ENCODE results near the gene MRPS12. TPM values are rescaled to one million over a fixed set of nuclear protein-coding genes. Genes with fewer than 3 reads are reported as not detected.

The MRPS12 gene
- total RNA-seq, 4 donors from 2014 or later: 23.7 to 42.6 (median 34.7) TPM

GRCh38 chr19:38924388-38924787 is 6.4 kb upstream of the MRPS12 start:
- H3K27me3 ChIP-seq: no peaks in the 10 kb centered on the region
- 88 to 90% methylated on average over 2 to 7 of the region's 7 CpGs for WGBS, 2 donors (ENCODE audit: low coverage in 1 of 2)
- H3K9me3 ChIP-seq: no peaks in the 10 kb centered on the region
- H3K27ac ChIP-seq: no peak overlapping the region
- no peak for DNase-seq
- intact Hi-C loops (cut with DNase I; ENCODE audit: low total_unique reads): no loop called here
- H3K36me3 ChIP-seq: peaks cover 0 to 14% (median 0%) of the 10 kb centered on the region in 4 donors
- H3K4me1 ChIP-seq: peaks cover 0 to under 1% (median 0%) of the 10 kb centered on the region in 4 donors
- H3K4me3 ChIP-seq: no peak overlapping the region
- in situ Hi-C loops (cut with MboI; ENCODE audit: low pct_ligation_motif_present in 1 of 4, low pct_unique_long_range_greater_than_20kb in 1 of 4, low sequenced_read_pairs in 3 of 4): no loop called here
- TF ChIP-seq EP300 (IDR thresholded peaks at IDR 0.05; ENCODE audit: low read depth) (no peak), POLR2A (IDR thresholded peaks at IDR 0.05) (no peak), POLR2AphosphoS5 (IDR thresholded peaks at IDR 0.05) (no peak)
- TF ChIP-seq, protein P1, sequence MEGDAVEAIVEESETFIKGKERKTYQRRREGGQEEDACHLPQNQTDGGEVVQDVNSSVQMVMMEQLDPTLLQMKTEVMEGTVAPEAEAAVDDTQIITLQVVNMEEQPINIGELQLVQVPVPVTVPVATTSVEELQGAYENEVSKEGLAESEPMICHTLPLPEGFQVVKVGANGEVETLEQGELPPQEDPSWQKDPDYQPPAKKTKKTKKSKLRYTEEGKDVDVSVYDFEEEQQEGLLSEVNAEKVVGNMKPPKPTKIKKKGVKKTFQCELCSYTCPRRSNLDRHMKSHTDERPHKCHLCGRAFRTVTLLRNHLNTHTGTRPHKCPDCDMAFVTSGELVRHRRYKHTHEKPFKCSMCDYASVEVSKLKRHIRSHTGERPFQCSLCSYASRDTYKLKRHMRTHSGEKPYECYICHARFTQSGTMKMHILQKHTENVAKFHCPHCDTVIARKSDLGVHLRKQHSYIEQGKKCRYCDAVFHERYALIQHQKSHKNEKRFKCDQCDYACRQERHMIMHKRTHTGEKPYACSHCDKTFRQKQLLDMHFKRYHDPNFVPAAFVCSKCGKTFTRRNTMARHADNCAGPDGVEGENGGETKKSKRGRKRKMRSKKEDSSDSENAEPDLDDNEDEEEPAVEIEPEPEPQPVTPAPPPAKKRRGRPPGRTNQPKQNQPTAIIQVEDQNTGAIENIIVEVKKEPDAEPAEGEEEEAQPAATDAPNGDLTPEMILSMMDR (IDR thresholded peaks at IDR 0.05): no peak

DNA sequence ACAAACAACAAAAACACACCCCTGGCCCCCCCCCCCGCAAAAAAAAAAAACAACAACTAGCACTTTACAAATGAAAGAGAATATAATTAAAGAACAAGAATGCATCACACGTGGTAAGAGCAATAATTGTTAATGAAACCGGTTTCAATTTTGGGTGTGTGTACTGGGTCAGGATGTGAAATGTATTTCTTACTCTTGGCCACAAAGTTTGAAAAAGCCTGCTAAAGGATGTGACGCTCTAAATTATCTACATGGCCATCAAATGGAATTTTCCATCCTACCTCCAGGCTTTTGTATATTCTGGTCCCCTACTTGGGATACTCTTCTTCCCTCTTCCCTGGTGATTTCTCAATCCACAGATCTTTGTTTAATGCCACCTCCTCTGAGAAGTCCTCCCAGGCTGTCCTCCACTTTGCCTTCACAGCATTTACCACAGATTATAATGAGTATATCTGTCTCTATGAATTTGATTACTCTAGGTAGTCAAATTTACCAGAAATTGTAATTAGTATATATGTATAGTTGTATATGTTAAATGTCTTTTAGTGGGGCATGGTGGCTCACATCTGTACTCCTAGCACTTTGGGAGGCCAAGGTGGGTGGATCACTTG is 2.2 kb upstream of the MRPS12 start:
- in situ Hi-C loops (cut with MboI; ENCODE audit: low pct_ligation_motif_present in 1 of 4, low pct_unique_long_range_greater_than_20kb in 1 of 4, low sequenced_read_pairs in 3 of 4) (loop anchor here in 3 of 4 donors (25.0 kb wide), 2 partner anchors 391 to 516 kb away; partner anchors contain the start of gene FAM98C (in 2 of the 3)), intact Hi-C loops (cut with DNase I; ENCODE audit: low total_unique reads) (no loop called here)
- 56 to 73% methylated on average over 4 of the region's 4 CpGs for WGBS, 2 donors (ENCODE audit: low coverage in 1 of 2)
- TF ChIP-seq EP300 (IDR thresholded peaks at IDR 0.05; ENCODE audit: low read depth) (no peak), POLR2AphosphoS5 (IDR thresholded peaks at IDR 0.05) (no peak), POLR2A (IDR thresholded peaks at IDR 0.05) (no peak)
- TF ChIP-seq, protein P1 (IDR thresholded peaks at IDR 0.05): no peak
- DNase-seq: no peak
- Histone ChIP-seq H3K27me3 (no peaks in the 10 kb centered on the region), H3K9me3 (no peaks in the 10 kb centered on the region), H3K4me1 (peaks cover 7 to 19% (median 13%) of the 10 kb centered on the region in 4 donors), H3K4me3 (no peak overlapping the region), H3K36me3 (peaks cover 0 to 14% (median 0%) of the 10 kb centered on the region in 4 donors), H3K27ac (peak overlapping the region in 1 of 4 donors; percentile 8)

DNA sequence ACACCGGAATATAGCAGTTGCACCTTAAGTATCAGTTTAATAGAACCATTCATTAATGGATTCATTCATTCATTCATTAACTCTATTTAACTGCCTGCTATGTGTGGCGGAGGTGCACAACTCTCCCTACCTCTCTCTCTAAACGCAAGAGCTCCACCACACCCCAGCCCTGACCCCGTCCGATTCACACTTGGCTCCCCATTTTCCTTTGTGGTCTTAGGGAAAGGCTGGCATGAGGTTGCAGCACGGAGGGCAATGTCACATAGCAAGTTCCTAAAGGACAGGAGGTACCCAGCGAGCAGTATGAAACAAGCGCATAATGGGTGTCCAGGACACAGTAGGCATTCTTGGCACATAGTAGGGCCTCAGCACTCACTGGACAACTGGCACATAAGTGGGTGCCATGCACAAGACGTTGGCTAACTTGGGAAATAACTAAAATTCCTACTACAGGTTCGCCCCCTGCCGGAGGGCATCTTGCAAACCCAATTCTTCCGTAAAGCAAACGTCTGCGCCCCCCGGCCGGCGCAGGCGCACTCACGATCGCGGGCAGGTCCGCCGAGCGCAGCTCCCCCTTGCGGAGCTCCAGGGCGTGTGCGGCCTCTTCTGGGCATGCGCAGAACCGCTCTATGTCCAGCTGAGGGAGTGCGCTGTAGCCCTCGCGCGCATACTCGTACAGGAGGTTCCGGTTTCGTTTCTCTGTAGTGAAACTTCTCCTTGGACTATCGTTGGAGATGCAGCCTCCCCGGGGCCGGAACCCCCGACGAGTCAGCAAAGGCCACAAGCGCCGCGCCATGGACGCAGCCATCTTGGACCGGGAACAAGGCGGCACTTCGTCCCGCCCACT is 592 bp upstream of the MRPS12 start, which contains the start of gene SARS2:
Gene SARS2 (minus strand): TSS at position 835 of the 847 bp plus-strand sequence. CDS start 27 bp downstream, at position 808.
- peak; percentile 93 for DNase-seq
- Histone ChIP-seq H3K27ac (peak within 1 kb of the TSS; percentile 88 to 93 (median 90)), H3K36me3 (peaks cover 0 to 5% (median 0%) of the 10 kb centered on the region in 4 donors), H3K9me3 (no peaks in the 10 kb centered on the region), H3K27me3 (no peaks in the 10 kb centered on the region), H3K4me1 (peaks cover 7 to 19% (median 13%) of the 10 kb centered on the region in 4 donors), H3K4me3 (peak within 1 kb of the TSS; percentile 55 to 83 (median 70))
- no peak for TF ChIP-seq POLR2AphosphoS5 (IDR thresholded peaks at IDR 0.05)
- no peak for TF ChIP-seq EP300 (IDR thresholded peaks at IDR 0.05; ENCODE audit: low read depth)
- TF ChIP-seq POLR2A (IDR thresholded peaks at IDR 0.05): no peak
- TF ChIP-seq, protein P1 (IDR thresholded peaks at IDR 0.05): peak; percentile 97 to 99 (median 99)
- intact Hi-C loops (cut with DNase I; ENCODE audit: low total_unique reads): no loop called here
- in situ Hi-C loops (cut with MboI; ENCODE audit: low pct_ligation_motif_present in 1 of 4, low pct_unique_long_range_greater_than_20kb in 1 of 4, low sequenced_read_pairs in 3 of 4): loop anchor here in 3 of 4 donors (25.0 kb wide), 2 partner anchors 393 to 518 kb away; partner anchors contain the start of gene FAM98C (in 2 of the 3)
- 3 to 42% methylated on average over 2 to 35 of the region's 49 CpGs for WGBS, 2 donors (ENCODE audit: low coverage in 1 of 2)

- no peaks in the 10 kb centered on the region for H3K27me3 ChIP-seq
- H3K4me3 ChIP-seq: peak overlapping the region; percentile 55 to 83 (median 70)
- H3K36me3 ChIP-seq: no peaks in the 10 kb centered on the region
- peak overlapping the region; percentile 88 to 93 (median 90) for H3K27ac ChIP-seq
- TF ChIP-seq EP300 (IDR thresholded peaks at IDR 0.05; ENCODE audit: low read depth) (no peak), POLR2A (IDR thresholded peaks at IDR 0.05) (no peak), POLR2AphosphoS5 (IDR thresholded peaks at IDR 0.05) (no peak)
- TF ChIP-seq, protein P1 (IDR thresholded peaks at IDR 0.05): no peak
- 17% methylated on average over 2 to 6 of the region's 8 CpGs for WGBS, 2 donors (ENCODE audit: low coverage in 1 of 2)
- in situ Hi-C loops (cut with MboI; ENCODE audit: low pct_ligation_motif_present in 1 of 4, low pct_unique_long_range_greater_than_20kb in 1 of 4, low sequenced_read_pairs in 3 of 4): loop anchor here in 3 of 4 donors (25.0 kb wide), 2 partner anchors 394 to 519 kb away; partner anchors contain the start of gene FAM98C (in 2 of the 3)
- intact Hi-C loops (cut with DNase I; ENCODE audit: low total_unique reads): no loop called here
- DNase-seq: no peak
- no peaks in the 10 kb centered on the region for H3K9me3 ChIP-seq
- peaks cover 7 to 19% (median 13%) of the 10 kb centered on the region in 4 donors for H3K4me1 ChIP-seq
Measured at GRCh38 chr19:38931521-38931793, 713 bp downstream of the MRPS12 start.
